NB4 (cell line): ENCODE measurements around the gene DOK6.

Experiments used
- CTCF ChIP-seq: IDR thresholded peaks from one replicate; pipeline ENCODE4 v1.5.1; 2012; ENCODE audit warnings: low read depth, low read length
- POLR2A ChIP-seq: IDR thresholded peaks from 2 replicates; pipeline ENCODE4 v1.6.1; 2011; ENCODE audit warnings: mild to moderate bottlenecking; ENCODE audit not compliant: insufficient read length; ENCODE audit errors: extremely low read depth

GRCh38 chr18:69626171-69626570 is 225.5 kb downstream of the DOK6 start:
- no peak for TF ChIP-seq CTCF
- TF ChIP-seq POLR2A: no peak
